Stimulated activated CD4-positive, alpha-beta T cell treated with anti-CD3 and anti-CD28 coated beads, Interleukin-4, amount 100 ng/mL, for 1 hour (primary cell): Measurements from ENCODE around the gene ALDH4A1.
"Not testable (repeated sequence)": the region's sequence is repeated elsewhere in the genome, so short reads cannot be mapped to it uniquely, and the experiment has no call there.

Experiments used
- DNase-seq: peaks from one replicate; pipeline ENCODE4 v3.0.0-alpha.2; 2020

ALDH4A1 gene

DNA sequence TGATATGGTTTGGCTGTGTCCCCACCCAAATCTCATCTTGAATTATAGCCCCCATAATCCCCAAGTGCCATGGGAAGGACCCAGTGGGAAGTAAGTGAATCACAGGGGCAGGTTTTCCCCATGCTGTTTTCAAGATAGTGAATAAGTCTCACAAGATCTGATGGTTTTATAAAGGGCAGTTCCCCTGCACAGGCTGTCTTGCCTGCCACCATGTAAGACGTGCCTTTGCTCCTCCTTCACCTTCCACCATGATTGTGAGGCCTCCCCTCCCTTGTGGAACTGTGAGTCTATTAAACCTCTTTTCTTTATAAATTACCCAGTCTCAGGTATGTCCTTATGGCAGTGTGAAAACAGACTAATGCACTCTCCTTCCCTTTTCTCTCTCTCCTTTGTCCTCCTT lies 70.0 kb downstream of the ALDH4A1 start:
- not testable (repeated sequence) for DNase-seq

DNA sequence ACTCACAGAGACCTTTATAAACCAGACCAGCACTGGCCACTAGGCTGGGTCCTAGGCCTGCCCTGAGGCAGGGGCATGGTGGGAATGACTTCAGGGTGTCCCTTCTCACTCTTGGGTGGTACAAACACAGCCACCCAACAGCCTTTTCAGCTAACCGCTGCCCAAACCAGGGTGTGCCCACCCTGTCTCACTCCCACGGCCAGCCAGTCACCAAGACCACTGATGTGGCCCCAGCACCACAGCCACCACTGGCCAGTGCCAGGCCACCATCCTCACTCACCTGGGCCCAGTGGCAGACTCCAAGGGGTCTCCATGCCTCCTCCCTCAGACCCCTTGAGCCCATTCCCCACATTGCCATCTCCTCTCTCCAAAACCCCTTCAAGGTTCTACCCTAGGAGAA lies 70.7 kb downstream of the ALDH4A1 start:
- no peak for DNase-seq

- no peak for DNase-seq
Observed at GRCh38 chr1:18830596-18830995, 71.8 kb downstream of the ALDH4A1 start.

GRCh38 chr1:18829671-18830070 lies 72.7 kb downstream of the ALDH4A1 start:
- no peak for DNase-seq

DNA sequence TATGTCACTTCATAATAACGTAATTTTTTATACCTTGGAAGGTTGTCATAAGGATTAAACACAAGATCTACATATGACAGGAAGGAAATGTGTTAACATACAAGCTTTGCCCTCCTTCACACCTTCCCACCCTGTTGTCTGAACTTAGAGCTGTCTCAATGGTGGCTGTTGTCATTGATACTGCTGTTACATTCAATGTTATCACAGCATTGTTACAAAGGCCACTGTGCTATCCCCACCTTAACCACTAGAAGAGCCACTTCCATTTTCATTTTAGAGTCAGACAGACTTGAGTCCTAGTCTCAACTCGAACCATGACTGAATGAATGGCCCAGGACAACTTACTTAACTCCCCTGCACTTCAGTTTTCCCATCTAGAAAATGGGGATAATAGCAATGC lies 74.1 kb downstream of the ALDH4A1 start:
- DNase-seq = no peak

DNA sequence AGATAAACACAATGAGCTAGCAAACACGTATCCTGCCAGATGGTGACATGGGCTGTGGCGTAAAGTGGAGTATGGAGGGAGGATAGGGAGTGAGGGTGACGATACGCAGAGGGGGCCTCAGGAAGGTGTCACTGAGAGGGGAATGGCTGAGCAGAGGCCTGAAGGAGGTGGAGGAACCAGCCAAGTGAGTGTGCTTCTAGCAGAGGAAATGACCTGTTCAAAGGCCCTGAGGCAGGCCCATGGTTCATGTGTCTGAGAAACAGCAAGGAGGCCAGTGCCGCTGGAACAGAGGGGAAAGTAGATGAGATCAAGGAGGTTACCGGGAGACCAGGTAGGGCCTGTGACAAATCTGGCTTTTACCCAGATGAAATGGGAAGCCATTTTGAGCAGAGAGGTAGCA lies 78.9 kb downstream of the ALDH4A1 start:
- no peak for DNase-seq
